GM21367 (cell line): ENCODE measurements around the gene BLTP3B.

Experiments used
- ATAC-seq: cut with Tn5 transposase; IDR thresholded peaks from one replicate; pipeline ENCODE4 v1.9.1; 2021; ENCODE audit not compliant: unreplicated experiment

BLTP3B gene

GRCh38 chr12:100163416-100164152 lies 20.9 kb upstream of the BLTP3B start:
- ATAC-seq, result peak; percentile 99

GRCh38 chr12:100159391-100160104 lies 16.9 kb upstream of the BLTP3B start:
- no peak for ATAC-seq

- no peak for ATAC-seq
These were observed 15.9 kb upstream of the BLTP3B start for GRCh38 chr12:100158535-100158934.

GRCh38 chr12:100157427-100157821 lies 14.8 kb upstream of the BLTP3B start:
- no peak for ATAC-seq

GRCh38 chr12:100156731-100157426 lies 14.2 kb upstream of the BLTP3B start:
- ATAC-seq, result no peak

- peak; percentile 70 for ATAC-seq
These were observed 12.0 kb upstream of the BLTP3B start for GRCh38 chr12:100154474-100155247.

GRCh38 chr12:100153131-100153530 lies 10.5 kb upstream of the BLTP3B start:
- ATAC-seq, result no peak

GRCh38 chr12:100151769-100152168 lies 9.1 kb upstream of the BLTP3B start:
- no peak for ATAC-seq

GRCh38 chr12:100146252-100146651 lies 3.6 kb upstream of the BLTP3B start:
- no peak for ATAC-seq

- ATAC-seq, result no peak
These were observed 3.0 kb upstream of the BLTP3B start for GRCh38 chr12:100145643-100146042.

GRCh38 chr12:100141998-100142850 lies 450 bp downstream of the BLTP3B start:
- ATAC-seq, result peak; percentile 30

GRCh38 chr12:100141666-100141997 lies 1.0 kb downstream of the BLTP3B start:
- no peak for ATAC-seq

- ATAC-seq, result no peak
These were observed 3.9 kb downstream of the BLTP3B start for GRCh38 chr12:100138803-100139098.

- peak; percentile 29 for ATAC-seq
These were observed 4.4 kb downstream of the BLTP3B start for GRCh38 chr12:100138048-100138802.

- no peak for ATAC-seq
These were observed 9.5 kb downstream of the BLTP3B start for GRCh38 chr12:100133200-100133599.

GRCh38 chr12:100128512-100128908 lies 14.2 kb downstream of the BLTP3B start:
- ATAC-seq, result no peak

GRCh38 chr12:100127766-100128511 lies 14.7 kb downstream of the BLTP3B start:
- ATAC-seq, result no peak

GRCh38 chr12:100123316-100124095 lies 19.2 kb downstream of the BLTP3B start:
- no peak for ATAC-seq
